ENCODE results near the gene STRIP1. TPM values are rescaled to one million over a fixed set of nuclear protein-coding genes. Genes with fewer than 3 reads are reported as not detected.

Gene STRIP1
- total and polyA plus RNA-seq, 2 donors: 26.5 to 46.0 TPM

DNA sequence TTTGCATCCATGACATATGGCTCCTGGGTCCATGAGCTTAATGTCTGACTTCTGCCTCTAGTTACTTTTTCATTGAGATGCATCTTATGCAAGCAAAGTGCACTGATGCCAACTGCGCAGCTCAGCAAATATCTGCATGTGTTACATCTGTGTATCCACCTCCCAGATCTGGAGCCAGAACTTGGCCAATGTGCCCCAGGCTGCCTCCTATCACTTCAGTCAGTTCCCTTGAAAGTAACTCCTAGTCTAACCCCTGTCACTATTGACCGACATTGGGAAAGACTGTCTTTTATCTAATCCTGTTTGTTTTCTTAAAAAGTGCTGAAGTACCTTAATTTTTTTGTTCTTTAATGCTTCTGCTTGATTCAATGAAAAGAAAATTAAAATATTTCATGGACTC is 58.6 kb downstream of the STRIP1 start:
- no peak overlapping the region for H3K27ac ChIP-seq (ENCODE audit: low read depth)
- WGBS: 87% methylated on average over 2 of the region's 2 CpGs
- H3K4me3 ChIP-seq (ENCODE audit: low read depth, low read length): no peak overlapping the region
- DNase-seq (ENCODE audit: extremely low spot score): no peak
- H3K4me1 ChIP-seq (ENCODE audit: insufficient read depth): no peaks in the 10 kb centered on the region
- no peaks in the 10 kb centered on the region for H3K36me3 ChIP-seq (ENCODE audit: insufficient read depth)

DNA sequence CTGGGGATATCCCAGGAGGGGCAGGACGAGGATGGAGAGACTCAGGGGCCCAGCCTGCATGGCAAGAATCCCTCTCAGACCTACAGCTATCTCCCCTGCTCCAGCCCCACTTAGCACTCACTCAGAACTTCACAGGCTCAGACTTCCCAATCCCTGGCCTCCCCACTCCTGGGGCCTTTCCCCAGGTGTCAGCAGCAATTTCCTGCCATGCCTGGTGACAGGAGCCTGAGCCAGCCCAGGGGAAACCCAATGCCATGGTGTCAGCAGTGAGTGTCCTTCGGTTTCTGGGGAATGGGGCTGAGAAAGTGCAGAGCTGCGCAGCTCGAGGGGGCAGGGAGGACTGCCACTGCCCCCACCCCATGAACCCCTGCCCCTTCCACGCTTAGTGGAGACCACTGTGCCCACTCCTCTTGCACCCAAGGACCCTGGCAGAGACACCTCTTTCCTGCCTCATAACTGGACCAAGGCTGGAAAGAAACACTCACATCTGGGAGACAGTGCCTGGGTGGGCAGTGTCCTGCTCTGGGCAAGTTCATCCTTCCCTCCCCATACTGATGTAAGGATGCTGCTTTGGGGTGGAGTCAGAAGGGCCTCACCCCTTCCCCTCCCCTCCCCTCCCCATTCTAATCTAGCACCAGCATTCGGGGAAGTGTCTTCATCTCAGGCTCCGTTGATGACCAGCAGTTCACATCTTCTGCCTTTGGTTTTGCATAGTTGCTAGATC is 60.7 kb downstream of the STRIP1 start:
- Histone ChIP-seq H3K4me3 (ENCODE audit: low read depth, low read length) (no peak overlapping the region), H3K36me3 (ENCODE audit: insufficient read depth) (no peaks in the 10 kb centered on the region), H3K27ac (ENCODE audit: low read depth) (no peak overlapping the region), H3K4me1 (ENCODE audit: insufficient read depth) (no peaks in the 10 kb centered on the region)
- no peak for DNase-seq (ENCODE audit: extremely low spot score)
- 51% methylated on average over 7 of the region's 7 CpGs for WGBS

GRCh38 chr1:110097507-110098221 is 63.2 kb downstream of the STRIP1 start:
- Histone ChIP-seq H3K27ac (ENCODE audit: low read depth) (no peak overlapping the region), H3K4me3 (ENCODE audit: low read depth, low read length) (no peak overlapping the region), H3K36me3 (ENCODE audit: insufficient read depth) (no peaks in the 10 kb centered on the region), H3K4me1 (ENCODE audit: insufficient read depth) (no peaks in the 10 kb centered on the region)
- WGBS: 80% methylated on average over 11 of the region's 11 CpGs
- DNase-seq (ENCODE audit: extremely low spot score): no peak

- Histone ChIP-seq H3K4me1 (ENCODE audit: insufficient read depth) (no peaks in the 10 kb centered on the region), H3K27ac (ENCODE audit: low read depth) (no peak overlapping the region), H3K36me3 (ENCODE audit: insufficient read depth) (no peaks in the 10 kb centered on the region), H3K4me3 (ENCODE audit: low read depth, low read length) (no peak overlapping the region)
- DNase-seq (ENCODE audit: extremely low spot score): no peak
- 71% methylated on average over 9 of the region's 9 CpGs for WGBS
Measured at GRCh38 chr1:110098222-110099026, 64.0 kb downstream of the STRIP1 start.

GRCh38 chr1:110100335-110100734 is 65.9 kb downstream of the STRIP1 start:
- Histone ChIP-seq H3K27ac (ENCODE audit: low read depth) (no peak overlapping the region), H3K4me1 (ENCODE audit: insufficient read depth) (no peaks in the 10 kb centered on the region), H3K4me3 (ENCODE audit: low read depth, low read length) (no peak overlapping the region), H3K36me3 (ENCODE audit: insufficient read depth) (no peaks in the 10 kb centered on the region)
- WGBS: 62% methylated on average over 2 of the region's 2 CpGs
- DNase-seq (ENCODE audit: extremely low spot score): no peak

GRCh38 chr1:110102081-110102480 is 67.7 kb downstream of the STRIP1 start:
- Histone ChIP-seq H3K36me3 (ENCODE audit: insufficient read depth) (no peaks in the 10 kb centered on the region), H3K27ac (ENCODE audit: low read depth) (no peak overlapping the region), H3K4me3 (ENCODE audit: low read depth, low read length) (no peak overlapping the region), H3K4me1 (ENCODE audit: insufficient read depth) (no peaks in the 10 kb centered on the region)
- DNase-seq (ENCODE audit: extremely low spot score): no peak
- WGBS: 63% methylated on average over 7 of the region's 7 CpGs

Other genes starting within 250 kb of the STRIP1 start
- gene CSF1, start 123.8 kb upstream of the STRIP1 start, total RNA-seq: 10.9 TPM
- 56.2 TPM for gene CSF1, start 123.8 kb upstream of the STRIP1 start, polyA plus RNA-seq
- gene AHCYL1, start 49.9 kb upstream of the STRIP1 start, total RNA-seq: 46.2 TPM
- 68.1 TPM for gene AHCYL1, start 49.9 kb upstream of the STRIP1 start, polyA plus RNA-seq
- gene ALX3, start 36.0 kb downstream of the STRIP1 start, total RNA-seq: 0.21 TPM
- 0.15 TPM for gene ALX3, start 36.0 kb downstream of the STRIP1 start, polyA plus RNA-seq
- gene UBL4B, start 77.8 kb downstream of the STRIP1 start, total RNA-seq: not detected
- gene UBL4B, start 77.8 kb downstream of the STRIP1 start, polyA plus RNA-seq: not detected
- gene SLC6A17, start 115.9 kb downstream of the STRIP1 start, total RNA-seq: 0.05 TPM
- 0.10 TPM for gene SLC6A17, start 115.9 kb downstream of the STRIP1 start, polyA plus RNA-seq
- 1.7 TPM for gene KCNC4, start 175.7 kb downstream of the STRIP1 start, total RNA-seq
- gene KCNC4, start 175.7 kb downstream of the STRIP1 start, polyA plus RNA-seq: 6.2 TPM

All from urinary bladder (tissue), 4 donors.